Psoas muscle (tissue), 8 donors: ENCODE data around the gene COL12A1. TPM values are rescaled to one million over a fixed set of nuclear protein-coding genes. Genes with fewer than 3 reads are reported as not detected.

Experiments used
- ATAC-seq, 4 donors: fragments of 200-7000 bp; cut with Tn5 transposase; one replicate each; pipeline ENCODE4 v1.9.1; 2020; ENCODE audit warnings: moderate library complexity in 3 of 4, mild to moderate bottlenecking in 2 of 4
- DNase-seq, 2 donors: peaks; one replicate each; pipeline ENCODE4 v3.0.0-alpha.2; 2020
- H3K27ac ChIP-seq: fragments of 200-600 bp; one replicate; pipeline ENCODE4 v1.8.0; 2022
- H3K27me3 ChIP-seq, 3 donors: fragments of 200-600 bp in 1 of 3; one replicate each; pipeline versions ENCODE4 v1.6.1 to v1.8.0; 2013 to 2022; ENCODE audit warnings: low read length in 2 of 3, mild to moderate bottlenecking in 2 of 3, moderate library complexity in 1 of 3; ENCODE audit not compliant: insufficient read depth in 3 of 3
- H3K36me3 ChIP-seq, 2 donors: fragments of 200-600 bp in 1 of 2; one replicate each; pipeline versions ENCODE4 v1.6.1 to v1.8.0; 2013 to 2022; ENCODE audit warnings: low read depth in 1 of 2, mild to moderate bottlenecking in 1 of 2, moderate library complexity in 1 of 2; ENCODE audit not compliant: insufficient read depth in 1 of 2
- H3K4me1 ChIP-seq: fragments of 200-600 bp; one replicate; pipeline ENCODE4 v1.8.0; 2022
- H3K4me3 ChIP-seq: fragments of 200-600 bp; one replicate; pipeline ENCODE4 v1.8.0; 2022; ENCODE audit warnings: mild to moderate bottlenecking
- H3K9me3 ChIP-seq: fragments of 200-600 bp; one replicate; pipeline ENCODE4 v1.8.0; 2022
- CTCF ChIP-seq: fragments of 200-600 bp; IDR thresholded peaks from one replicate; pipeline ENCODE4 v1.8.0; 2022; ENCODE audit warnings: antibody characterized with exemption
- WGBS, 3 donors: extraction: QIAGEN DNeasy Blood & Tissue Kit; methylation state at CpG; one replicate each; pipeline versions ENCODE4 v1.1.6 to v1.1.7; 2013; 5-methylcytosine and 5-hydroxymethylcytosine counted together
- intact Hi-C, 2 donors: fragments of 100-400 bp; cut with DNase I; formaldehyde crosslinking; loops; one replicate each; pipeline versions ENCODE4 v1.11.0 to v1.14.2; 2022
- polyA plus RNA-seq, 3 donors: library from polyadenylated mRNA; stranded (reverse); fragments of 200-250 nt; gene quantifications; one replicate each; pipeline ENCODE4 v1.2.3, GENCODE V29; 2013
- total RNA-seq, 4 donors: library from RNA; stranded (reverse); fragmentation: NEBNext Ultra II Directional in 2 of 4; extraction: Animal tissue kit (Norgen Biotek cat#: 25700) in 2 of 4; gene quantifications; one replicate each; pipeline versions ENCODE4 v1.2.1 to v1.2.4, GENCODE V29; 2021 to 2023
- donor health status: healthy with polysubstance abuse.
- donor health status: DM: no; HTN: no; CAD: no; lungs with moderate emphysema.
- donor health status: Bipolar disorder and iron deficiency.
- donor health status: healthy.
- donor health status: DM: yes; HTN: yes; CAD: no.
- donor health status: DM: no; HTN: no; CAD: no.
- donor health status: DM: no; HTN: no; CAD: no.
- donor health status: DM: yes; HTN: yes; CAD: no.

Gene COL12A1
- total and polyA plus RNA-seq, 7 donors: 2.7 to 23.2 (median 5.9) TPM

GRCh38 chr6:75109765-75110164 is 96.1 kb downstream of the COL12A1 start:
- WGBS, 3 donors: 86 to 92% (median 88%) methylated on average over 1 of the region's 1 CpG

GRCh38 chr6:75109022-75109421 is 96.8 kb downstream of the COL12A1 start:
- H3K27me3 ChIP-seq: no peaks in the 10 kb centered on the region
- no peaks in the 10 kb centered on the region for H3K4me1 ChIP-seq
- DNase-seq (no peak), ATAC-seq (no peak)
- TF ChIP-seq CTCF: no peak
- intact Hi-C loops: no loop called here
- H3K9me3 ChIP-seq: no peaks in the 10 kb centered on the region
- no peak overlapping the region for H3K27ac ChIP-seq
- H3K4me3 ChIP-seq: no peak overlapping the region
- H3K36me3 ChIP-seq: no peaks in the 10 kb centered on the region

More at GRCh38 chr6:75109765-75110164, 96.1 kb downstream of the COL12A1 start:
- H3K27me3 ChIP-seq: no peaks in the 10 kb centered on the region
- DNase-seq (no peak), ATAC-seq (no peak)
- H3K4me3 ChIP-seq: no peak overlapping the region
- H3K9me3 ChIP-seq: no peaks in the 10 kb centered on the region
- no peaks in the 10 kb centered on the region for H3K4me1 ChIP-seq
- TF ChIP-seq CTCF: no peak
- no peaks in the 10 kb centered on the region for H3K36me3 ChIP-seq
- intact Hi-C loops: no loop called here
- no peak overlapping the region for H3K27ac ChIP-seq

- 44 to 82% (median 76%) methylated on average over 2 of the region's 2 CpGs for WGBS, 3 donors
- Histone ChIP-seq H3K27ac (no peak overlapping the region), H3K4me1 (no peaks in the 10 kb centered on the region), H3K4me3 (no peak overlapping the region), H3K27me3 (no peaks in the 10 kb centered on the region), H3K9me3 (no peaks in the 10 kb centered on the region), H3K36me3 (no peaks in the 10 kb centered on the region)
- intact Hi-C loops: no loop called here
- TF ChIP-seq CTCF: no peak
- no peak for ATAC-seq
- no peak for DNase-seq
Measured at GRCh38 chr6:75108333-75108974, 97.4 kb downstream of the COL12A1 start.

GRCh38 chr6:75107913-75108312 is 97.9 kb downstream of the COL12A1 start:
- intact Hi-C loops: no loop called here
- TF ChIP-seq CTCF: no peak

GRCh38 chr6:75106426-75106825 is 99.4 kb downstream of the COL12A1 start:
- no peak for DNase-seq
- H3K27me3 ChIP-seq: no peaks in the 10 kb centered on the region
- no peaks in the 10 kb centered on the region for H3K36me3 ChIP-seq
- H3K4me3 ChIP-seq: no peak overlapping the region
- no peak for TF ChIP-seq CTCF
- H3K4me1 ChIP-seq: no peaks in the 10 kb centered on the region
- H3K9me3 ChIP-seq: no peaks in the 10 kb centered on the region
- no peak overlapping the region for H3K27ac ChIP-seq
- ATAC-seq: no peak
- intact Hi-C loops: no loop called here
- 72 to 84% (median 80%) methylated on average over 2 of the region's 2 CpGs for WGBS, 3 donors

More at GRCh38 chr6:75107913-75108312, 97.9 kb downstream of the COL12A1 start:
- Histone ChIP-seq H3K9me3 (no peaks in the 10 kb centered on the region), H3K27me3 (no peaks in the 10 kb centered on the region), H3K27ac (no peak overlapping the region), H3K4me3 (no peak overlapping the region), H3K36me3 (no peaks in the 10 kb centered on the region), H3K4me1 (no peaks in the 10 kb centered on the region)
- no peak for ATAC-seq
- DNase-seq: no peak
